Activated CD8-positive, alpha-beta memory T cell treated with anti-CD3 and anti-CD28 coated beads, Interleukin-2, amount 50 U/mL, for 1 hour (primary cell): ENCODE data around the gene NOCT.
"Not testable (repeated sequence)": the region's sequence is repeated elsewhere in the genome, so short reads cannot be mapped to it uniquely, and the experiment has no call there.

ENCODE experiments used
- DNase-seq: peaks from one replicate; pipeline ENCODE4 v3.0.0-alpha.2; 2020; ENCODE audit errors: extremely low read depth

NOCT gene, protein sequence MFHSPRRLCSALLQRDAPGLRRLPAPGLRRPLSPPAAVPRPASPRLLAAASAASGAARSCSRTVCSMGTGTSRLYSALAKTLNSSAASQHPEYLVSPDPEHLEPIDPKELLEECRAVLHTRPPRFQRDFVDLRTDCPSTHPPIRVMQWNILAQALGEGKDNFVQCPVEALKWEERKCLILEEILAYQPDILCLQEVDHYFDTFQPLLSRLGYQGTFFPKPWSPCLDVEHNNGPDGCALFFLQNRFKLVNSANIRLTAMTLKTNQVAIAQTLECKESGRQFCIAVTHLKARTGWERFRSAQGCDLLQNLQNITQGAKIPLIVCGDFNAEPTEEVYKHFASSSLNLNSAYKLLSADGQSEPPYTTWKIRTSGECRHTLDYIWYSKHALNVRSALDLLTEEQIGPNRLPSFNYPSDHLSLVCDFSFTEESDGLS

DNA sequence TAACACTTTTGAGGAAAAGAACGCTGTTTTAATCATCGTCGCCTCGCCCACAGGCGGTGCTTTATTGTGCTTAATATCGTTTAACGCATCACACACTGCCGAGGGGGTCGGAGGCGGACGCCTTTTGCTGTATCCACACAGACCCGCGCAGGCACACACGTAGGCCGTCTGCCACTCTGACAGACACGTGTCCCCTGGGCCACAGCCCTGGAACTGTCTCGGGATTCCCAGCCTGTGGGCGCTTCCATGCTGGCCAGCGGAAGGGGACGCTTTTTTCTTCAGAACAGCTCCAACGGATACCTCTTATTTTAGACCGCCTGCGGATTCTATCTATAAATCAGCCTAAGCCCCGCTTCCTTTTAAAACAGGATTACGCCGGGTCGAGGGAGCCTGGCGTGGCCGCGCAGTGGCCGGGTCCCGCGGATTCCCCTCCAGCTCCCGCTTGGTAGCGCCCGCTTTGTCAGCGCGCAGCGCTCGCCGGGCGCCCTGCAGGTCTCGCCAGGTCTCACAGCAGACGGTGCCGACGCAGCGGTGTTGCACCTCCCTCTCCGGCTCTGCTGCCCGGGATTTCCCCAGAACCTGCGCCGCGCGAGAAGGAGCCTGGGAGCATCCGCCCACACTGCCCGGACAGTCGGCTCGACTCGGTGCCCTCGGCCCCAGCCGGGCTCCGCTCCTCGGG is at the start of gene NOCT:
TSS of gene NOCT (plus strand) at position 513 of the 679 bp plus-strand sequence. CDS start 201 bp downstream, outside the sequence.
- peak; percentile 79 for DNase-seq

DNA sequence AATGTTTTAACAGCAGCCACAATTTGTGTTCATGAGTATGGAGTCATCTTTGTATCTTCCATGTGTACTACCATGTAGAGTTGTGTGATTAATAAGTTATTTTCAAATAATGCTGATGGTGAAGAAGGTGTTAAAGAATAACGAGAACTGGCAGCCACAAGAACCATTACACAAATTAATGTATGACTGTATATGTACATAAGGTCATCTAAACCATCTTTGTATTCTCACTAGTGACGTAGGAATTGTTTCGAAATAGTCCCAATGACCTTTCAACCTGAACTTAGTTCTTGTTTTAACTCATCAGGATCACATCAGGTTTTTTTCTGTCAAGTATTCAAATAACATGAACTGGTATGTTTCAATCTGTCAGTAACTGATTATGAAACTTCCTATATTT is 48.3 kb upstream of the NOCT start:
- DNase-seq = no peak

DNA sequence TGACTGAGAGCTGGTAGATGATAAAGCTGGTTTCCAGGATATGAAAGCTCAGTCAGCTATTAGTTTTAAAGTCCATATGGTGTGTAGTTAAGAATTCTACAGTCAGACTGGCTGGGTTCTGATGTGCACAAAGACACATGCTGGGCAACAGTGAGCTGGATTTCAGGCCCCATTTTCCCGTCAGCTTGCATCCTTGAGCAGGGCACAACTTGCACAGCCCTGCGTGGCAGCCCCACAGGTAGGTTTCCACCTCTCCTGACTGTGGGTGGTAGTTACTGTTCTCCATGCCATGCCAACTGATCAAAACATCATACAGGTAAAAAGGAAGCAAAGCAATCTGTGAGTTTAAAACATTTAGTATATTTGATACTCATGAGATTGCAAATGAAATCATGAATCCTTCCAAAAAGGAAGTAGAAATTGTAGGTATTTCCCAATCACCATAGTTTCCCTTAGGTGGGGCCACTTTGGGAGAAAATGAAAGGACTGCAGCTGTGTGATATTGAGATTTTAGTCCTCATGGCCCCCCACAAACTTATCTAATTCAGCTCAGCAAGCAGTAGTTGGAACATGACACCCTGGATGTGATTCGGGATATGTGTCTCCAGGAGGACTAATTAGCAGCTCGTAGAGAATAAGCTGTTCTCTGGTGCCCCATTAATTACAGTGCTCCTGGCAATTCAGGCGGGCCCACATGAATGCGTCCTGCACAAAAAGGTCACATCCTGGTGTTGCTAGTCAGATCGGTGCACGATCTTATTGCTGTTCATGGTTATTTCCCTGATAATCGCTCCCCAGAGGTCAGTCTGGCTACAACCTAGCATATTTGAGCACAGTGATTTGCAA is 42.4 kb upstream of the NOCT start:
- DNase-seq = no peak

DNA sequence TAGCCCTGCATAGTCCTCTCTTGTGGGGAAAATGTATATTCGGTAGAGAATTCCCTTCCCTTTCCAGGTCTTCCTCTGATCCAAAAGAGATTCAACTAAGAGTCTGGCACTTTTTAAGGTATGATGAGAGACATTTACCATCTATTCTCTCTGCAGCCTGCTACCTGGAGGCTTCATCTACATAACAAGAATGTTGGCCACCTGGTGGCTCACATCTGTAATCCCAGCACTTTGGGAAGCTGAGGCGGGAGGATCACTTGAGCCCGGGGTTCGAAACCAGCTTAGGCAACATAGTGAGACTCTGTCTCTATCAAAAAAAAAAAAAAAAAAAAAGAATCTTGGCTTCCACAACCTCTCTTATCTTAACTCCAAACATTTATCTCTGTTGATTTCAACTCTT is 40.4 kb upstream of the NOCT start:
- DNase-seq = no peak

DNA sequence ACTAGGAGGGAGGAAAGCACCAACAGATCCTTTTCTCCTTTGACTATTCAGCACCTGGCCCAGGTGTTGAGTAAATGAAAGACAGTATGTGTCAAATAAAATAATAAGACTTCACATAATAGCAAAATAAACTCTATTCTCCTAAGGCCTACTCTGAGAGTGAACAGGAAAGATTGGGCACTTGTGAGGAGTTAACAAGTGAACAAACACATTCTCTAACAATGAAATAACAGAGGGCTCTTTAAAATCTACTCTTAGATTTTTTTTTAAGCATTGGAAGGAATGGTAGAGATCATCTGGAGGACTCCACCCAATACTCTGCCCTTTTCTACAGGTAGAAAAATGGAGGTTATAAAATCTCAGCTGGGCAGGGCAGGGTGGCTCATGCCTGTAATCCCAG is 39.1 kb upstream of the NOCT start:
- DNase-seq = no peak

DNA sequence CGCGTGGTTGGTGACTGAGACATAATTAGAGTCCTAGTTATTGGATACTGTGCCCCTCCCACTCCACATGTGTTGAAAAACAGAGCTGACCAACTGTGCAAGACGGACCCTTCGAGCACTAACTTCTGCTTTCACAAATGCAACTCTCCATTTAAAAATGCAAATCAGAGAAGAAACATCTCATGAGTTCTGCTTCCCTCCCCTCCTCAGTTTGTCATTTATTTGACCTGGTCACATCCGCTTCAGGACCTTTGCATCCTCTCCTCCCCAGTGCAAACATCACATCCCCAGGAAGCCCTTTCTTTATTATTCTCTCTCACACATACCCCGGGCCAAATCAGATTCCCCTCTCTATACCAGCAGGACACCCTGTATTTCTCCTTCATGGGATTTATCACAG is 38.1 kb upstream of the NOCT start:
- DNase-seq = no peak

DNA sequence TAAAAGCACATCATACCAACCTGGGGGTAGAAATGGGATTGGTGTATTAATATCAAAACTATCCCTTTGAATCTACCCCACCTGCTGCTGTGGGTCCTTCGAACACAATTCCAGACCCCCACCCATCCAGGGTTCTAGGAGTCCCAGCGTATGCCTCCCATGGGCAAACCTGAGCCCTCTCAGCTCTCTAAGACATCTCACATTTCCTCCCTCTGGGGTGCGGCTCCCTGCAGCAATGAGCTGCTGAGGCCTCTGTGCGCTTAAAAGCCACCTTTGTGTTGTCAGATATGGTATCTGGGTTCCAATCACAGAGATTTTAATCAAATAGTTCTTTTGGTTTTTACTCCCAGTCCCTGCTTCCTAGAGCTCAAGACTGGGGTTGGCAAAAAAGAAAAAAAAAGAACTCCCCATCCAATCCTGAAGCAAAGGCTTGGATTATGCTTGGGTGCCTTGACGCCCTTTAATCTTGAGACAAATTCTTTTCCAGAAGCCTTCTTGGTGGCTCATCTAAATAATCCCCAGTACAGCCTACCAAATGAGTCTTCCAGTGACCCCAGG is 37.5 kb upstream of the NOCT start:
- no peak for DNase-seq

DNA sequence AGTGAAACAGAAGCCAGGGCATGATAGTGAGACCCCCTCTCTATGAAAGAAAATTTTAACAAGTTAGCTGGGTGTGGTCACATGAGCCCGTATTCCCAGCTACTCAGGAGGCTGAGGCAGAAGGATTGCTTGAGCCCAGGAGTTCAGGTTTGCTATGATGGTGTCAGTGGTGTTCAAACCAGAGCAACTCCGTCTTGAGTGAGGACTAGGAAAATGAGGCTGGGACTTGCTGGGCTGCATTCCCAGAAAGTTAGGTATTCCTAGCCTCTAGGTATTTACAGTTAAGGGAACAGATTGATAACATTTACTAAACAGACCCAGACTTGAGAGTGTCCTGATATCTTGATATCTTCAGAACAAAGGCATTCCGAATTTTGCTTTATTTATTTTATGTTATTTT is 37.0 kb upstream of the NOCT start:
- no peak for DNase-seq

DNA sequence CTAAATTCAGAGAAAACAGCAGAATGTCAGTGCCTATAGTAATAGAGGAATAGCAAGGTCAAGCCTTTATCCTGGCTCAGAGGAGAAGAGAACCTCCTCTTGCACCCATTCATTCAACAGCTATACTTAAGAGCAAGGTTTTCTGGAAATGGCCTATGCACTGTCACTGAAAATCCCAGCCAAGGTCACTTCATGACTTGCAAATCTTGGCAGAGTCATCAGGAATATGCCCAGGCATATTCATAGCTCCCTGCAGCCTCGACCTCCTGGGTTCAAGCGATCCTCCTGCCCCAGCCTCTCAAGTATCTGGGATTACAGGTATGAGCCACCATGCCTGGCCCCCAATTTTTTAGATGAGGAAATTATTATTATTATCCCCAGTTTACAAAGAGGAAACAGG is 35.8 kb upstream of the NOCT start:
- no peak for DNase-seq

DNA sequence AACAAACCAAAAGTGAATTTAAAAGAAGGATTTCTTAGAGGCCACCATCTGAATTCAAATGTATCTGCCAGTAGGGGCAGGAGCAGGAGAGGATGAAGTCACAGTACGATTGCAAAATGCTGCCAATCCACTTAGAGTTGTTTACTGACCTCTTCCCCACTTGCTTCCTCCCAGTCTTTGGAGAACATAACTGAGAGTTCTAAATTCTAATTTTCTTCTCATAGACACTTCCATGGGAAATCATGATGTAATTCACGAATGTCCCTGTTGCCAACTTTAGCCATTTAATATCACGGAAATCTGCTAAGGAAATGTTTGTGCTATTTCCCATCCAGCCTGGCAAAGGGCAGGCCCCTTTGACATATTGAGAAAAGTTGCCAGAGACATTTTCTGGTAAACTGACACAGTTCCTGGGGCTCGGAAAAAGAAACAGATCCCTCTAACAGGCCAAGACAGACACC is 33.6 kb upstream of the NOCT start:
- no peak for DNase-seq

DNA sequence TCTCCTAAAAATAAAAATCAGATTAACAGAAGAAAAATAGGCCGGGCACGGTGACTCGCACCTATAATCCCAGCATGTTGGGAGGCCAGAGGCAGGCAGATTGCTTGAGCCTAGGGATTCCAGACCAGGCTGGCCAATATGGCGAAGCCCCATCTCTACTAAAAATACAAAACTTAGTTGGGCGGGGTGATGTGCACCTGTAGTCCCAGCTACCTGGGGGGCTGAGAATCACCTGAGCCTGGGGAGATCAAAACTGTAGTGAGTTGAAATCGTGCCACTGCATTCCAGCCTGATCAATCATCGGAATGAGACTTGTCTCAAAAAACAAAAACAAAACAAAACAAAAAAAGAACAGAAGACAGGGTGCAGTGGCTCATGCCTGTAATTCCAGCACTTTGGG is 32.8 kb upstream of the NOCT start:
- no peak for DNase-seq

DNA sequence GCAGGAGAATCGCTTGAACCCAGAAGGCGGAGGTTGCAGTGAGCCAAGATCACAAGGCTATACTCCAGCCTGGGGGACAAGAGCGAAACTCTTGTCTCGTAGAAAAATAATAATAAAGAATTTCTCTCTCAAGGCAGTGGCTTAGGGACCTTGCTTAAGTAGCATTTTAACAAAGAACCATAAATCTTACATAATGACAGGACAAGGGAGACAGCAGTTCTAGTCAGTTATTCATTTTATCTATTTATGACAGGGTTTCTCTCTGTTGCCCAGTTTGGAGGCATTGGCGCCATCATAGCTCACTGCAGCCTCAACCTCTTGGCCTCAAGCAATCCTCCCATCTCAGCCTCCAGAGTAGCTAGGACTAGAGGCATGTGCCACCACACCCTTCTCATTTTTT is 31.9 kb upstream of the NOCT start:
- no peak for DNase-seq

DNA sequence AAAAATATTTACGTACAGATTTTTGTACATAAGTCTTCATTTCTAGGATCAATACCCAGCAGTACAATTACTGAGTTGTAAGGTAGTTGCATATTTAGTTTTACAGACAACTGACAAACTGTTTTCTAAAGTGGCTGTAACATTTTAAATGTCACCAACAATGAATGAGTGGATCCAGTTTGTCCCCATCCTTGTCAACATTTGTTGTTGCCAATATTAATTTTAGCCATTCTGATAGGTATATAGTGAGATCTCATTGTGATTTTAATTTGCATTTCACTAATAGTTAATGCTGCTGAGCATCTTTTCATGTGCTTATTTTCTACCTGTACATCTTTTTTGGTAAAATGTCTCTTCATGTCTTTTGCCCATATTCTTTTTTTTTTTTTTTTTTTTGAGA is 30.9 kb upstream of the NOCT start:
- DNase-seq = no peak

DNA sequence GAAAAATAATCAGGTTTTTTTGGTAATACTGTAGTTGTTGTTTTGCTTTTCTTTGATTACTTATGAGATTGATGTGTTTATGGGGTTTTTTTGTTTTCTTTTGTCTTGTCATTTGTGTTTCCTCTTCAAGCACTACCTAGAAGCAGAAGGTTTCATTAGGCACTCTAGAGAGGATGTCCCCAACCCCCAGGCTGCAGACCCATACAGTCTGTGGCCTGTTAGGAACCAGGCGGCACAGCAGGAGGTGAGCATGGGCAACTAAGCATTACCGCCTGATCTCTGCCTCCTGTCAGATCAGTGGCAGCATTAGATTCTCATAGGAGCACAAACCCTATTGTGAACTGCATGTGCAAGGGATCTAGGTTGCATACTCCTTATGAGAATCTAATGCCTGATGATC is 22.9 kb upstream of the NOCT start:
- DNase-seq = no peak

DNA sequence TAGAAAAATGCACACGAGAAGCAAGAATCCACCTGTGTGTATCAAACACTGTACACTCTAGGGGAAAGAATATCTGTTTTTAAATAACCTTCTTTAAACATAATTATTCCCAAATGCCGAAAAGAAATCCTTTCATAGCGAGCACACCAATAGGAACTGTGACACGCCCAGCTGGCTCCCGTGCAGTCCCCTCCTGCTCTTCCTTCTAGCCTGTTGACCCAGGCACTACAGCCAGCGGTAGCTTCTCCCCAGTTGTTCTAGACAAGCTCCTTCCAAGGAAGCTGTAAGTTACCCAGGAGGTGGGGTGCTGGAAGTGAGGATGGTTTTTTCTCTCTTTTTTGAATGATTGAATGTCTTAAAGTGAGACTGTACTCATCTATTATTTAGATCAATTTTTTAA is 19.5 kb upstream of the NOCT start:
- DNase-seq = no peak

DNA sequence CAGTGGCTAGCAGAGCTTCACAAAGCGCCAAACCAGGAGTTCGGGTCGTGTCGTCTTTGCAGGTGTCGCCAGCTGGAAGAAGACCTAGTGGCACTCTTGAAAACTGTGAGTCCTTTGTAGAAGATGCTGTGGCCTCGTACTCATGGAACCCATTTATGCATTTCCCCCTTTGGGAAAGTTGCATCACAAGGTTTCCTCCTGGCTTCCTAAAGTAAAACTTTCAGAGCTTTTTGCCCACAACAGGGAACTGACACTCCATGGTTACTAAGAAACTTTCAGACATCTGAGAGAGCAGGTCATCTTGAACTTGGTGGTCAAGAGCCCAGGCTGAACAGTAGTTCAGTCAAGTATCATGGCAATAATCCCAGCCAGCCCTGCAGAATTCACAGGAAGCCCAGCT is 15.9 kb upstream of the NOCT start:
- no peak for DNase-seq

DNA sequence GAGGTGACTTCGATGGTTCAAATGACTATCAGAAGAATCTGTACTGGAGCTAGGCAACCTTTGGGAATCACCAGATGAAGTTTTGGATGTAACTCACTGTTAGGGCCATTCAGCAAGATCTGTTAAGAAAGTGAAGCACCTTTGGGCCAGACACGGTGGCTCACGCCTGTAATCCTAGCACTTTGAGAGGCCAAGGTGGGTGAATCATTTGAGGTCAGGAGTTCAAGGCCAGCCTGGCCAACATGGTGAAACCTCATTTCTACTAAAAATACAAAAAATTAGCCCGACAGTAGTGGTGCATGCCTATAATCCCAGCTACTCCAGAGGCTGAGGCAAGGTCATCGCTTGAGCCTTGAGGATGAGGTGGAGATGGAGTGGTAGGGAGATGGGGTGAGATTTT is 15.4 kb upstream of the NOCT start:
- DNase-seq = not testable (repeated sequence)

DNA sequence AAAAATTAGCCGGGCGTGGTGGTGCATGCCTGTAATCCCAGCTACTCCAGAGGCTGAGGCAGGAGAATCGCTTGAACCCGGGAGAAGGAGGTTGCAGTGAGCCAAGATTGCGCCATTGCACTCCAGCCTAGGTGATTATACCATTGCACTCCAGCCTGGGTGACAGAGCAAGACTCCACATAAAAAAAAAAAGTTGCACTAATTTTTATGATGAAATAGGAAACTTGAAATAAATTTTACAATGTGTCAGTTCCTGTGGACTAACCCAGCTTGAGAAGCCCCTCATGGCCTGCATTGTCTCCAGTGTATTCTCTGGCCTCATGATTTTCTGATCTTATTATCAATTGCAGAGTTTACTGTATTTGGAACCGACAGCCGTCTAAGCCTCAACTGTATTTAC is 14.2 kb upstream of the NOCT start:
- DNase-seq = not testable (repeated sequence)

DNA sequence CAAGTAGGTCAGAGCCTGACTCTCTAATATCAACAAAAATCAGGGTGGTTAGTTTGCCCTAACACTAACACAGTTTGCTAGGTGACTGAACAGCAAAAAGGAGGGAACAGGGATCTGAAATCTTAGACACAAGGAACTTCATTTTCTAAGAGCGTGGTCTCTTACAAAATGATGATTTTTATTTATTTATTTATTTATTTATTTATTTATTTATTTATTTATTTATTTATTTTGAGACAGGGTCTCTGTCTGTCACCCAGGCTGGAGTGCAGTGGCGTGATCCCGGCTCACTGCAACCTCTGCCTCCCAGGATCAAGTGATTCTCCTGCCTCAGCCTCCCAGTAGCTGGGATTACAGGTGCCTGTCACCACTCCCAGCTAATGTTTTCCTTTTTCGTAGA is 11.9 kb upstream of the NOCT start:
- not testable (repeated sequence) for DNase-seq

DNA sequence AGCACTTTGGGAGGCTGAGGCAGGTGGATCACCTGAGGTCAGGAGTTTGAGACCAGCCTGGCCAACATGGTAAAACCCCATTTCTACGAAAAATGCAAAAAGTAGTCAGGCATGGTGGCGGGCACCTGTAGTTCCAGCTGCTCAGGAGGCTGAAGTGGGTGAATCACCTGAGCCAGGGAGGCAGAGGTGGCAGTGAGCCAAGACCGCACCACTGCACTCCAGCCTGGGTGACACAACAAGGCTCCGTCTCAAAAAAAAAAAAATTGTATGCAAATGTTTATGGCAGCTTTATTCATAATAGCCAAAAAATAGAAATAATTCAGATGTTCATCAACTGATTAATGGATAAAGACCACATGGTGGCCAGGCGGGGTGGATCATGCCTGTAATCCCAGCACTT is 9.8 kb upstream of the NOCT start:
- no peak for DNase-seq

DNA sequence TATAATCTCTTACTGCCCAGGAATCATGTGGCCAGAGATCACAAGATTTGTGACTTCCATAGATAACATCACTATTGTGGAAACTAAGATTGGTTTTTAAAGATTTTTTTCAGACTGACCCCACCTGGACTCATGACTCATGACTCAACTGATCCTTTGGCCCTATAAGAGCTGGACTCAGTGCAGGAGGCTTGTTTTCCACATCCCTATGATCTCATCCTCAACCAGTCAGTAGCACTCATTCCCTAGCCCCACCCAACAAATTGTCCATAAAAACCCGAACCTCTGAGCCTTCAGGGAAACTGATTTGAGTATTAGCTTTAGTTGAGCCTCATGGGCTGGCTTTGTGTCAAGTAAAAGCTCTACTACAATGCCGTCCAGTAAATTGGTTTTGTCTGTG is 7.9 kb upstream of the NOCT start:
- DNase-seq = no peak

DNA sequence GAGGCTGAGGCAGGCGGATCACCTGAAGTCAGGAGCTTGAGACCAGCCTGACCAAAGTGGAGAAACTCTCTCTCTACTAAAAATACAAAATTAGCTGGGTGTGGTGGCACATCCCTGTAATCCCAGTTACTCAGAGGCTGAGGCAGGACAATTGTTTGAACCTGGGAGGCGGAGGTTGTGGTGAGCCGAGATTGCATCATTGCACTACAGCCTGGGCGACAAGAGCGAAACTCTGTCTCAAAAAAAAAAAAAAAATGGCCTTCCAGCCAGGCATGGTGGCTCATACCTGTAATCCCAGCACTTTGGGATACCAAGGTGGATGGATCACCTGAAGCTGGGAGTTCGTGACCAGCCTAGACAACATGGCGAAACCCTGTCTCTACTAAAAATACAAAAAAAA is 7.3 kb upstream of the NOCT start:
- not testable (repeated sequence) for DNase-seq
